ENCODE results near the gene LRP6. TPM values are rescaled to one million over a fixed set of nuclear protein-coding genes. Genes with fewer than 3 reads are reported as not detected.
A peak's percentile ranks its signal among the peaks of the same experiment; 100 is the strongest.
"Not testable (repeated sequence)": the region's sequence is repeated elsewhere in the genome, so short reads cannot be mapped to it uniquely, and the experiment has no call there.

LRP6 gene
- total and polyA plus RNA-seq, 11 donors: 3.7 to 29.6 (median 16.9) TPM

GRCh38 chr12:12265571-12266388 is 1.1 kb downstream of the LRP6 start:
- no peak for ATAC-seq
- DNase-seq: peak in 1 of 5 donors; percentile 19
- H3K36me3 ChIP-seq: no peaks in the 10 kb centered on the region
- H3K9me3 ChIP-seq: no peaks in the 10 kb centered on the region
- peaks cover 0 to 18% (median 0%) of the 10 kb centered on the region in 9 donors for H3K27me3 ChIP-seq
- WGBS, 4 donors: 1% methylated on average over 22 to 25 of the region's 25 CpGs
- peak overlapping the region; percentile 69 to 97 (median 84) for H3K4me3 ChIP-seq
- TF ChIP-seq, protein P1, sequence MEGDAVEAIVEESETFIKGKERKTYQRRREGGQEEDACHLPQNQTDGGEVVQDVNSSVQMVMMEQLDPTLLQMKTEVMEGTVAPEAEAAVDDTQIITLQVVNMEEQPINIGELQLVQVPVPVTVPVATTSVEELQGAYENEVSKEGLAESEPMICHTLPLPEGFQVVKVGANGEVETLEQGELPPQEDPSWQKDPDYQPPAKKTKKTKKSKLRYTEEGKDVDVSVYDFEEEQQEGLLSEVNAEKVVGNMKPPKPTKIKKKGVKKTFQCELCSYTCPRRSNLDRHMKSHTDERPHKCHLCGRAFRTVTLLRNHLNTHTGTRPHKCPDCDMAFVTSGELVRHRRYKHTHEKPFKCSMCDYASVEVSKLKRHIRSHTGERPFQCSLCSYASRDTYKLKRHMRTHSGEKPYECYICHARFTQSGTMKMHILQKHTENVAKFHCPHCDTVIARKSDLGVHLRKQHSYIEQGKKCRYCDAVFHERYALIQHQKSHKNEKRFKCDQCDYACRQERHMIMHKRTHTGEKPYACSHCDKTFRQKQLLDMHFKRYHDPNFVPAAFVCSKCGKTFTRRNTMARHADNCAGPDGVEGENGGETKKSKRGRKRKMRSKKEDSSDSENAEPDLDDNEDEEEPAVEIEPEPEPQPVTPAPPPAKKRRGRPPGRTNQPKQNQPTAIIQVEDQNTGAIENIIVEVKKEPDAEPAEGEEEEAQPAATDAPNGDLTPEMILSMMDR (IDR thresholded peaks at IDR 0.05): no peak
- TF ChIP-seq POLR2A (IDR thresholded peaks at IDR 0.05): no peak
- H3K4me1 ChIP-seq: peaks cover 0 to 29% (median 16%) of the 10 kb centered on the region in 12 donors
- peak overlapping the region; percentile 94 to 100 (median 99) for H3K27ac ChIP-seq
- intact Hi-C loops (cut with DNase I): loop anchor here in 8 of 10 donors (5.0 to 10.0 kb wide), 11 partner anchors 57 to 183 kb away; no protein-coding TSS in a partner anchor

GRCh38 chr12:12265035-12265434 is 1.8 kb downstream of the LRP6 start:
- H3K4me3 ChIP-seq: peak overlapping the region in 11 of 12 donors; percentile 69 to 97 (median 82)
- no peaks in the 10 kb centered on the region for H3K9me3 ChIP-seq
- no peaks in the 10 kb centered on the region for H3K36me3 ChIP-seq
- peaks cover 0 to 18% (median 0%) of the 10 kb centered on the region in 9 donors for H3K27me3 ChIP-seq
- intact Hi-C loops (cut with DNase I): loop anchor here in 8 of 10 donors (5.0 to 10.0 kb wide), 11 partner anchors 57 to 183 kb away; no protein-coding TSS in a partner anchor
- no peak for ATAC-seq
- TF ChIP-seq, protein P1 (IDR thresholded peaks at IDR 0.05): no peak
- no peak for TF ChIP-seq POLR2A (IDR thresholded peaks at IDR 0.05)
- H3K4me1 ChIP-seq: peaks cover 0 to 29% (median 16%) of the 10 kb centered on the region in 12 donors
- H3K27ac ChIP-seq: peak overlapping the region in 8 of 12 donors; percentile 94 to 100 (median 98)
- DNase-seq: no peak
- 43 to 54% (median 45%) methylated on average over 3 of the region's 3 CpGs for WGBS, 4 donors

DNA sequence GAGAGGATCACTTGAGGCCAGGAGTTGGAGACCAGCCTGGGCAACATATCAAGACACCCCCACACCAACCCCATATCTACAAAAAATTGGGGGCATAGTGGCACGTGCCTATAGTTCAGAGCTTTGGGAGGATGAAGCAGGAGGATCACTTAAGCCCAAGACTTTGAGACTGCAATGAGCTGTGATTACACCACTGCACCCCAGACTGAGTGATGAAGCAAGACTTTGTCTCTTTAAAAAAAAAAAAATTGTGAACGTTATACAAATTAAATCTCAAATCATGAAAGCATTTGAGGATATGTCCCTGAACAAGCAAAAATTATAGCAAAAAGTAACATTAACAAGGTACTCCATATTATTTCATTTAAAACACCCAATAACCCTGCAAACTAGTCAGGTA is 2.9 kb downstream of the LRP6 start:
- H3K9me3 ChIP-seq: no peaks in the 10 kb centered on the region
- H3K4me1 ChIP-seq: peaks cover 0 to 29% (median 16%) of the 10 kb centered on the region in 12 donors
- no peak for TF ChIP-seq POLR2A (IDR thresholded peaks at IDR 0.05)
- TF ChIP-seq, protein P1 (IDR thresholded peaks at IDR 0.05): no peak
- peaks cover 0 to 18% (median 0%) of the 10 kb centered on the region in 9 donors for H3K27me3 ChIP-seq
- H3K4me3 ChIP-seq: peak overlapping the region in 1 of 12 donors; percentile 97
- DNase-seq: no peak
- ATAC-seq: no peak
- H3K36me3 ChIP-seq: no peaks in the 10 kb centered on the region
- H3K27ac ChIP-seq: no peak overlapping the region
- intact Hi-C loops (cut with DNase I): loop anchor here in 5 of 10 donors (10.0 kb wide), 6 partner anchors 59 to 169 kb away; no protein-coding TSS in a partner anchor
- 48 to 65% (median 52%) methylated on average over 2 of the region's 2 CpGs for WGBS, 4 donors

DNA sequence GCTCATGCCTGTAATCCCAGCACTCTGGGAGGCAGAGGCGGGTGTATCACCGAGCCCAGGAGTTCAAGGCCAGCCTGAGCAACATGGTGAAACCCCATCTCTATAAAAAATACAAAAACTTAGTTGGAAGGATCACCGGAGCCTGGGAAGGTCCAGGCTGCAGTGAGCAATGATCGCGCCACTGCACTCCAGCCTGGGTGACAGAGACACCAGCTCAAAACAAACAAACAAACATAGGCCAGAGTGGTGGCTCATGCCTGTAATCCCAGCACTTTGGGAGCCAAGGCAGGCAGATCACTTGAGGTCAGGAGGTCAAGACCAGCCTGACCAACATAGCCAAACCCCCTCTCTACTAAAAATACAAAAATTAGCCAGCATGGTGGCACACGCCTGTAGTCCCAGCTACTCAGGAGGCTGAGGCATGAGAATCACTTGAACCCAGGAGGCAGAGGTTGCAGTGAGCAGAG is 10.5 kb downstream of the LRP6 start:
- peaks cover 0 to 11% (median 0%) of the 10 kb centered on the region in 12 donors for H3K4me1 ChIP-seq
- H3K27ac ChIP-seq; H3K4me3 ChIP-seq; DNase-seq; ATAC-seq; intact Hi-C loops (cut with DNase I); H3K27me3 ChIP-seq; H3K36me3 ChIP-seq; H3K9me3 ChIP-seq: not testable (repeated sequence)
- 93 to 95% (median 94%) methylated on average over 6 of the region's 6 CpGs for WGBS, 4 donors
